HFFc6 (cell line): ENCODE measurements around the gene FAM50B. TPM values are rescaled to one million over a fixed set of nuclear protein-coding genes. Genes with fewer than 3 reads are reported as not detected.

Experiments used
- DNase-seq: peaks from one replicate; pipeline ENCODE4 v3.0.0-alpha.2; 2018
- H3K27ac Mint-ChIP-seq: 2 replicates; pipeline ENCODE4 v1.8.0; 2020; ENCODE audit warnings: mild to moderate bottlenecking, mixed read lengths
- H3K27me3 Mint-ChIP-seq: 2 replicates; pipeline ENCODE4 v1.8.0; 2021; ENCODE audit warnings: mild to moderate bottlenecking, moderate library complexity, mixed read lengths; ENCODE audit not compliant: insufficient read depth
- H3K36me3 Mint-ChIP-seq: 2 replicates; pipeline ENCODE4 v1.8.0; 2021; ENCODE audit warnings: low read depth, mixed read lengths
- H3K4me1 Mint-ChIP-seq: 2 replicates; pipeline ENCODE4 v1.8.0; 2020; ENCODE audit warnings: low read depth, mixed read lengths
- H3K4me3 Mint-ChIP-seq: 2 replicates; pipeline ENCODE4 v1.8.0; 2020; ENCODE audit warnings: mild to moderate bottlenecking, moderate library complexity, mixed read lengths
- H3K9me3 Mint-ChIP-seq: 2 replicates; pipeline ENCODE4 v1.8.0; 2020; ENCODE audit warnings: mild to moderate bottlenecking, mixed read lengths
- CTCF ChIP-seq: fragments of 200-600 bp; sonication (generic); IDR thresholded peaks from 2 replicates; pipeline ENCODE4 v1.5.0; 2021; ENCODE audit warnings: antibody characterized with exemption, mild to moderate bottlenecking
- total RNA-seq, 6 experiments: library from RNA; stranded (reverse); fragmentation: NEBNext Ultra II Directional; extraction: Animal tissue kit (Norgen Biotek cat#: 25700); gene quantifications; 2 replicates in 1 of 6; 3 replicates in 5 of 6; pipeline ENCODE4 v1.2.3, GENCODE V29; 2021

FAM50B gene
- total RNA-seq, 6 experiments from 2014 or later = 8.0 to 11.7 (median 10.2) TPM

DNA sequence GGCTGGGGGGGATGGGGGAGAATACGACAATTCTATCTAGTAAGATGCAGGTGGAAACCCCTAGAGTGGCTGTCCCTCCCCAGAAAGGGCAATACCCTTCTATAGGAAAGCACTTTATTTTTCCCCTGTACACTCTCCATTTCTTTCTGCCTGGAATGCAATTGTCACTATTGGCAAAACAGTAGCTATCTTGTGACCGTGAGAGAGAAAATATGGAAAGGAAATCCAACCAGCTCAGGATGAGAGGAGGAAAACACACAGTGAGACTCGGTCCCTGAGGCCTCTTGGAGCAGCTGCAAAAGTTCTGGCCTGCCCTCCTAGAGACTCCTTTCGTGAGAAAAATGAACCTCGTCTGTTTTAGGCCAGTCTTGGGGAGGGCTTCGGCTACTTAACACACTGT is 43.4 kb downstream of the FAM50B start:
- Mint-ChIP-seq H3K27ac (no peak overlapping the region), H3K9me3 (no peaks in the 10 kb centered on the region), H3K4me1 (peaks cover 13% of the 10 kb centered on the region), H3K27me3 (no peaks in the 10 kb centered on the region), H3K4me3 (no peak overlapping the region), H3K36me3 (no peaks in the 10 kb centered on the region)
- DNase-seq = no peak
- no peak for TF ChIP-seq CTCF

GRCh38 chr6:3893487-3893886 is 44.3 kb downstream of the FAM50B start:
- no peak for TF ChIP-seq CTCF
- Mint-ChIP-seq H3K27ac (no peak overlapping the region), H3K27me3 (no peaks in the 10 kb centered on the region), H3K36me3 (no peaks in the 10 kb centered on the region), H3K4me3 (no peak overlapping the region), H3K9me3 (no peaks in the 10 kb centered on the region), H3K4me1 (peaks cover 13% of the 10 kb centered on the region; the same call in 1 of the 2 replicates)
- DNase-seq = no peak

GRCh38 chr6:3893917-3894316 is 44.7 kb downstream of the FAM50B start:
- TF ChIP-seq CTCF = no peak
- H3K27ac Mint-ChIP-seq = no peak overlapping the region

GRCh38 chr6:3894590-3895311 is 45.6 kb downstream of the FAM50B start:
- TF ChIP-seq CTCF = no peak
- H3K27me3 Mint-ChIP-seq = no peaks in the 10 kb centered on the region

More at GRCh38 chr6:3893917-3894316, 44.7 kb downstream of the FAM50B start:
- Mint-ChIP-seq H3K9me3 (no peaks in the 10 kb centered on the region), H3K4me3 (no peak overlapping the region), H3K27me3 (no peaks in the 10 kb centered on the region), H3K36me3 (no peaks in the 10 kb centered on the region), H3K4me1 (peaks cover 13% of the 10 kb centered on the region; the same call in 1 of the 2 replicates)
- no peak for DNase-seq

GRCh38 chr6:3895312-3895653 is 46.1 kb downstream of the FAM50B start:
- Mint-ChIP-seq H3K27me3 (no peaks in the 10 kb centered on the region), H3K4me3 (no peak overlapping the region), H3K4me1 (peaks cover 13% of the 10 kb centered on the region; the same call in 1 of the 2 replicates), H3K9me3 (no peaks in the 10 kb centered on the region), H3K36me3 (no peaks in the 10 kb centered on the region), H3K27ac (no peak overlapping the region)
- DNase-seq = no peak
- TF ChIP-seq CTCF = no peak

More at GRCh38 chr6:3894590-3895311, 45.6 kb downstream of the FAM50B start:
- peaks cover 13% of the 10 kb centered on the region; the same call in 1 of the 2 replicates for H3K4me1 Mint-ChIP-seq
- H3K27ac Mint-ChIP-seq = no peak overlapping the region
- H3K4me3 Mint-ChIP-seq = no peak overlapping the region
- DNase-seq = no peak
- H3K9me3 Mint-ChIP-seq = no peaks in the 10 kb centered on the region
- no peaks in the 10 kb centered on the region for H3K36me3 Mint-ChIP-seq
